C4-2B (cell line): Measurements from ENCODE around the gene ANXA2R.
A peak's percentile ranks its signal among the peaks of the same experiment; 100 is the strongest.

Experiments
- H3K27ac ChIP-seq: fragments of 450-650 bp; 2 replicates; pipeline ENCODE4 v1.5.1; 2017
- CTCF ChIP-seq: fragments of 450-650 bp; conservative IDR thresholded peaks from 2 replicates; pipeline ENCODE4 v1.5.1; 2017; ENCODE audit warnings: mild to moderate bottlenecking
- ZFX ChIP-seq: fragments of 450-650 bp; IDR thresholded peaks from 2 replicates; pipeline ENCODE4 v1.6.1; 2017

The ANXA2R gene

GRCh38 chr5:42994555-42995359, 45.4 kb downstream of the ANXA2R start:
- H3K27ac ChIP-seq, result no peak overlapping the region
- TF ChIP-seq ZFX (no peak), CTCF (peak; percentile 94)

DNA sequence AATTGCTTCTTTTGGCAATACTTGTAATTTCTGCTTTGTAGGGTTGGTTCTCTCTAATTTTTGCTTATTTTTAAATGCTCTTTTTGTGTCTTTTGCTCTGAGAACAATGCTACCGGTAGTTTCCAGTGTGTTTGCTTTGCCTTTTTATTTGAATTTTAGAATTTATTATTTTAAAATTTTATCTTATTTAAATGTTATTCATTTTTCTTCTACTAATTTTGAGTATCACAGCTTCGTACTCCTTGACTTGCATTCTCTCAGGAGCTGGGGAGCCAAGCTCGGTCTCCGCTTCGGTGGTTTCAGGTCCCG, 45.9 kb downstream of the ANXA2R start:
- H3K27ac ChIP-seq, result no peak overlapping the region
- TF ChIP-seq ZFX (no peak), CTCF (no peak)

DNA sequence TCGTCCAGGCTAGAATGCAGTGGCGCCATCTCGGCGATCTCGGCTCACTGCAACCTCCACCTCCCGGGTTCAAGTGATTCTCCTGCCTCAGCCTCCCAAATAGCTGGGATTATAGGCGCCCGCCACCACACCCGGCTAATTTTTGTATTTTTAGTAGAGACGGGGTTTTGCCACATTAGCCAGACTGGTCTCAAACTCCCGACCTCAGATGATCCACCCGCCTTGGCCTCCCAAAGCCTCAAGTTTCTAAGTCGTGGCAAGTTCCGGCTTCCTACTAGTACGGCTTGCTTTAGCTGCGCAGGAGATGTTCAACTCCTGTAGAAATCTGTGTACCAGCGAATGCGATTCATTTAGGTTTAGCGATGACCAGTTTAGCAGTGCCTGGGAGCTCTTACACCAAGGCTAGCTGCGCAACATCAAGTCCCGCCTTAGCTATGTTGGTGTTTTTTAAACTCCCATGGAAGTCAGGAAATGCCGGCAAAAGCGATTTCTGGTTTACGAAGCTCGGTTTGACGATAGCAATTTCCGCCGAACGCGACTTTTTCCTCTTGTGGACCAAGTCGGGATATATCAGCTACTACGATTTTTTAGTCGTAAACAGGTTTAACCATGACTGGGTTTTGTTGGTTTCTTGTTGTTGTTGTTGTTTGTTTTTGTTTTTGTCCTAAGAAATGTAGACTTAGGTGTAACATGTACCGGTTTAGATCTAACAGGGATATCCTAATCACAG, 46.4 kb downstream of the ANXA2R start:
- H3K27ac ChIP-seq, result no peak overlapping the region
- TF ChIP-seq CTCF (no peak), ZFX (no peak)

DNA sequence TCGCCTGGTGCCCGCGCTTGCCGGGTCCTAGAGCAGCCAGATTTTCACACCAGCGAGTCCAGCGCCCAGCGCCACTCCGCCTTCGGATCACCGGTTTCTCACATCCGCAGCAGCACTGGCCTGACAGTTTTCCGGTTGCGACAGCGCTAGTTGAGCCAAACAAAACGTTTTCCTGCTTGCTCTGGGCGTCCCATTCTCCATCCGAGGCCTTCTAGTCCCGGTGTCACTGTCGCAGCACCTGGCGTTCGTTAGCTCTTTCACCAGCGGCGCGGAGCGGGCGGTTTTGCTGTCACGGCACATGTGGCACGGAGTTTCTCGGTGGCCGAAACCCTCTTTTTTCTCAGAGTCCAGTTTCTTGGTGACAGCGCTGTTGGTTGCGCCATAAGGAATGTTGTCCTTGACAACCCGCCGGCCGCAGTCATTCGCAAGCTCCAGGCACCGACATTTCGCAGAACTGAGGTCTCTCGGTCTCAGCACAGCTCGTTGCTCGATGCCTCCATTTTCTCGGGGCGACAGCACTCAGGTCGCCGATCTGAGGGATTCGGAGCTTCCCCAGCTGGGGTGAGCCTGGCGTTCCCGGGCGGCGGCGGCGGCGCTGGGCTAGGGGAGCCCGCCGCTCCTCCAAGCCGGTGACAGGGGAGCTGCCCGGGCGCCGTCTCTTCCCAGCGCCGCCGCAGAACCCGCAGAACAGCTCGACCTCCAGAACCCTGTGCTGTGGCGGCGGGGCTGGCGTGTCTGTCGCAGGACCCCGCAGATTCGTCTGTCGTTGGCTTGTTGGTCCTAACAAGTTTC, 47.8 kb downstream of the ANXA2R start:
- H3K27ac ChIP-seq, result no peak overlapping the region
- TF ChIP-seq ZFX (no peak), CTCF (no peak)

DNA sequence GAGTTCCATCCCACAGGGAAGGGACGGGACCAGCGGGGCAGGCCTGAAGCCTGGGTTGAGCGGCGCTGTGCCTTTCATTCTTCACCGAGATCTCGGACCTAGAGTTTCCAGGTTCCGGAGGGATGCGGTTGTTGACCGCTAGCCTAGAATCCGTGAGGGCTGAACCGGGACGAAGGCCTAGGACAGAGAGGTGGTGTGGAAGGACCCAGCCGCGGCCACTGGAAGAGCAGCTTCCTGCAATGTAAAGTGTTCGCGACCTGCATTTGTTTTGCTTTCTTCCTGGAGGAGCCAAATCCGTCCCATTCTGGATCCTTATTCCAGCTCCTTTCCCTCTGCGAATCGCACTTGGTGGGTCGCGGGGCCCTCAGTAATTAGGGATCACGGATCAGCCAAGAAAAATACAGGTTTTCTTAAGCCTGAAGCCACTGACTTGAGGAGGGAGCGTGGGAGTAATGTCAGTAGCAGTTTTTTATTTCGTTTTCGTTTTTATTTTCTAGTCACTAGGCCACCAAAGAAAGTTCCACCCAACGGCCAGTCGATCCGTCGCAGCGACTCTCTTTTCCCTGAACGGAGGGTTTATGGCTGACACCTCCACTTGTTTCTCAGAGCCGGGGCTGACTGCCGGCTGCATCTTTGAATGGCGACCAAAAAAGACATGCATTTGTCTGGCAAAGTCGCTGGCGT, 48.6 kb downstream of the ANXA2R start:
- no peak for TF ChIP-seq CTCF
- no peak for TF ChIP-seq ZFX
- H3K27ac ChIP-seq, result no peak overlapping the region

- H3K27ac ChIP-seq, result no peak overlapping the region
- no peak for TF ChIP-seq ZFX
- no peak for TF ChIP-seq CTCF
Observed at GRCh38 chr5:42990892-42991291, 49.2 kb downstream of the ANXA2R start.
